GM21619 (cell line): ENCODE measurements around the gene PBXIP1.
A peak's percentile ranks its signal among the peaks of the same experiment; 100 is the strongest.
"Not testable (repeated sequence)": the region's sequence is repeated elsewhere in the genome, so short reads cannot be mapped to it uniquely, and the experiment has no call there.

Source experiments
- ATAC-seq: cut with Tn5 transposase; IDR thresholded peaks from one replicate; pipeline ENCODE4 v1.9.1; 2021; ENCODE audit not compliant: unreplicated experiment

The PBXIP1 gene

DNA sequence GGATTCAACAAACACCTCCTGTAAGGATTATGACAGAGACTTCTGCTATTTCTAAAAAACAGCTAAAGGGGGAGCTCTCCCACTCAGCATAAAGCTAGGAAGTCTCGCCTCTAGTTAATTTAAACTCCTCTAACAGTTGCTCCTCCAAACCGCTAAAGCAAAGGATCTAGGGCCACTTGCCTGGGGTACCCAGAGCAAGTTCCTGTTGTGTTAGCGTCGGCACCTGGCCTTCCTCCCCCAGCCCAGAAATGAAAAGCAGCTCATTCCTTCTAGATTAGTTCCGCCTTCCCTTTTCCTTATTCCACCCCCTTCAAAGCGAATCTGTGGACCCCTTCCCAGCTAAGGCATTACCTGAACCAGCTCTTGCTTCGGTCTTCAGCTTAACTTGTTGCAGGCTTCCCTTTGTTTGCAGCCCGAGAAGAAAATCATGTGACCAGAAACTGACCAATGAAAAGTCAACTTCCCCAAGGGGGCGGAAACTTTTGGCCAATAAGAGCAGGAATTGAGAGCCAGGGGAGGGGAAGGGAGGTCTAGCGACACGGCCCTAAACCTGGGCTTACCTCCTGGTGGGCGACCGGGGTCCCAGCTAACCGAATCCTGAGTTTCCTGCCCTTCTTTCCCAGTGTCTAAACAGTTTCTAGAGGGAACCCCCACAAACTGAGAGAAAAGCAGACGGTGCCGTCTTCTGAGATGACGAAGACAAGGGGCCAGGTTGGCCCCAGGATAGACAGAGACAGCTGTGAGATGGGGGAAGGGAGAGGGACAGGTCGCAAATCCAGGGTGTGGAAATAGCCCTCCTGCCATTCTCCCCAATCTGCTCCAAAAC, at the start of gene PBXIP1:
PBXIP1 (minus strand) TSS at position 382 of the 826 bp plus-strand sequence. CDS start 2,378 bp downstream, outside the sequence.
- ATAC-seq: peak; percentile 52

GRCh38 chr1:155005076-155006011, 49.4 kb upstream of the PBXIP1 start:
- ATAC-seq: no peak

GRCh38 chr1:155004352-155005075, 48.6 kb upstream of the PBXIP1 start:
- no peak for ATAC-seq

GRCh38 chr1:155003766-155004351, 48.0 kb upstream of the PBXIP1 start:
- ATAC-seq: no peak

GRCh38 chr1:155003227-155003765, 47.4 kb upstream of the PBXIP1 start:
- no peak for ATAC-seq

DNA sequence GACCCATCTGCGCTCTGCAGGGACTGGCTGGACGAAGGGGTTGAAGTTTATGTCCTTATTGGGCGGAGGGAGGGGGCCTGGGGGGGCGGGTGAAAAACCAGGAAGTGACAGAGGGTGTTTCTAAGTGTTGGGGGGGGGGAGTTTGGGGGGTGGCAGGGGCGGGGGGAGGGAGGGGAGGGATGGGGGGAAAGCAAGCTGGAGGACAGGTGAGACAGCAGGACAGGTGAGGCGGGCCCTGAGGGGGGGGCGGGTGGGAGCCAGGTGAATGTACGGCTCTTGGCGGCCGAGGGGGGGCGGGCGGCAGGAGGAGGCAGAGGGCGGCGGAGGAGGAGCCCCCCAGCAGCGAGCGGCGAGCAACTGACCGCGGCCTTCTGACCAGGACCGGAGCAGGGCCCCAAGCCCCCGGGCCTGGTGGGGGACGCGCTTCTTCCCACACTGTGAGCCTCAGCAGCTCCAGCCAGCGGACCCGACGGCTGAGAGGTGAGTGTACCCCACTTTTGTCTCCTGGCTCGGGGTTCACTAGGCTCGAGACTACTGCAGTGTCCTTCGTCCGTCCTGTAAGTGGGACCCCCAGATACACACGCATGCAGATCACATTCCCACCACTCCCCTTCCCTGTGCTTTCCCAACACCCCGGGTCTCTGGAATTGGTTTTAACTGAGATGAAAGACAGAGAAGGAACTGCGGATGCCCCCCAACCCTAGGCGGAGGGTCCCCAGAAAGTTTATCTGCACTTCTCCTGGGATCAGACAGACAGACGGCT, 46.7 kb upstream of the PBXIP1 start, which contains the start of gene ZBTB7B:
ZBTB7B (plus strand) TSS at position 339 of the 763 bp plus-strand sequence. CDS start 11,859 bp downstream, outside the sequence.
- ATAC-seq: no peak

DNA sequence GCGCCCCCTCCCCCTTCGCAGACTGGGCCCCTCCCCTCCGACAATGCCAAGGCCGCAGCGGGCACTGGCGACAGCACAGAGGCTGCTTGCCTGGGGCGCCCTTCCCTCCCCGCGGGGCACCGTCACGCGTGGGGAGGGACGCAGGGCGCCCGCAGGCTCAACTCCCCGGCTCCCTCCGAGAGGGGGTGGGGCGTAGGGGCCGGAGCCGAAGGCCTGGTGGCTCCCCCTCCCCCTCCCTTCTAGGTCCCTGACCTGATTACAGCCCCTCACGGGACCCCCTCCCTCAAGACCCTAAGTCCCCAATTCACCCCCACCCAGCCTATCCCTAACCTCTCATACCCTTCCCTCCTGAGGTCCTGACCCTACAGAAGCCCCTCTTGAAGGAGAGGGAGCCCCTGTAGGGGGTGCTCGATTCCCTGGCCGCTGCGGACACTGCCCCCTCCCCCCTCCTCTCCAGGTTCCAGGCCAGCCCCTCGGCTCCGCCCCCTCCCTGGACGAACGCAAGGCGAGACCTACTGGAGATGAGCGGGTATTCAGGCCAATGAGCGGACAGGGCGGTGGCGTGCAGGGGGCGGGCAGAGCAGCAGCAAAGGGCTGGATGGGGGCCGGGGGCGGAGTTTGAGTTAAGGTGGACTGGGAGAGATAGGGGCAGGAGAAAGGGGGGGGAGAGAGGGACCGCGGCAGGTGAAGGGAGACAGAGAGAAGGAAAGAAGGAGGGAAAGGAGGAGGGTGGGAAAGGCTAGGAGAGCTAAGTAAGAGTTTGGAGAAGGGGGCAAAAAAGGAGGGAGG, 46.0 kb upstream of the PBXIP1 start:
- peak; percentile 44 for ATAC-seq

GRCh38 chr1:155001425-155001674, 45.5 kb upstream of the PBXIP1 start:
- no peak for ATAC-seq

GRCh38 chr1:155000726-155001424, 45.0 kb upstream of the PBXIP1 start:
- peak; percentile 36 for ATAC-seq

- ATAC-seq: no peak
These were observed 44.5 kb upstream of the PBXIP1 start for GRCh38 chr1:155000411-155000725.

- ATAC-seq: no peak
These were observed 43.9 kb upstream of the PBXIP1 start for GRCh38 chr1:154999571-155000410.

GRCh38 chr1:154998818-154999570, 43.1 kb upstream of the PBXIP1 start:
- ATAC-seq: no peak

DNA sequence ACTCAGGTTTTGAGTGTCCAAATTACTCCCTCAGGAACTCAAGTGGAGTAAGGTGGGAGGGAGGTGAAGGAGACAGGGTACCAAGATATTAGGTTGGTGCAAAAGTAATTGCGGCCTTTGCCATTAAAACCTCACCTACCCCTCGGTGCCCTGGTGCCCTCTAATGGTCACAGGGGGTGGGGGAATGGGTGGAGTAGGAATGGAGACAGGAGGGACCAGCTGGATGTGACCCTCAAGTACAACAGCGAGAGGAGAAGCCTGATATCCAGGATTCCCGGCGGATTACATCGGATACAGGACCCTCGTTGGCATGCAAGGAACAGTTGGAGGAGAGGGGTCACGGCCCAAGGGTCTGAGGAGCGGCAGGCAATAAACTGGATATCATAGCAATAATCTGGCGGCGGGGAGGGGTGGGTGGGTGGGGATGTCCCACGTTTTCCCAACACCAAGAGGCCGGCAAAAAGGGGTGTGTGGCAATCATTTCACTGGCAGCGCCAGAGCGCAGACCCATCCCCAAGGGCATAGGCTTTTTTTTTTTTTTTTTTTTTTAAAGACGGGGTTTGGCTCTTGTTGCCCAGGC, 42.4 kb upstream of the PBXIP1 start:
- no peak for ATAC-seq

DNA sequence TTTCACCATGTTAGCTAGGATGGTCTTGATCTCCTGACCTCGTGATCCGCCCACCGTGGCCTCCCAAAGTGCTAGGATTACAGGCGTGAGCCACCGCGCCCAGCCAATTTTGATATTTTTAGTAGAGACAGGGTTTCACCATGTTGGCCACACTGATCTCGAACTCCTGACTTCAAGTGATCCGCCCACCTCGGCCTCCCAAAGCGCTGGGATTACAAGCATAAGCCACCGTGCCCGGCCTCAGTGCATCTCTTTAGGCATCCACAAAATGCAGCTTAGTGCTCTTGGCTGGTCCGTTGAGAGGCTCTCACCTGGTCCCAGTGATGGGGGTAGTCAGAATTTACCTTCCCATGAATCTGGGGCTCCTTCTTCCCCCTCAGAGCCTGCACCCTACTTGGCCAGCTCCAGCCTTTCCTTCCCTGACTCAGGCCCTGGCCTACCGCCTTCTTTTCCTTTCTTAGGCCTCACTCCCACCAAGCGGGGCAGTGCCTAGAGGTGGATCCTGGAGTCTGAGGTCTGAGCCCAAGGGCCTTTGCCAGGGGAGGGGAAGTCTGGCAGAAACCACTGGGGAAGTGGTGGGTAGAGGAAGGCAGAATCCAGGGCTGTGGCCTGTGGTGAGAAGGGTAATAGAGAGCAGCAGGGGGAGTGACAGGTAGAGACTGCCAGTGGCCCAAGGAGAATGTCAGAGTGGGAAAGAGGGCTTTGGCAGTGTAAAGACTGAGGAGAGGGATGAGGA, 41.2 kb upstream of the PBXIP1 start:
- no peak for ATAC-seq

DNA sequence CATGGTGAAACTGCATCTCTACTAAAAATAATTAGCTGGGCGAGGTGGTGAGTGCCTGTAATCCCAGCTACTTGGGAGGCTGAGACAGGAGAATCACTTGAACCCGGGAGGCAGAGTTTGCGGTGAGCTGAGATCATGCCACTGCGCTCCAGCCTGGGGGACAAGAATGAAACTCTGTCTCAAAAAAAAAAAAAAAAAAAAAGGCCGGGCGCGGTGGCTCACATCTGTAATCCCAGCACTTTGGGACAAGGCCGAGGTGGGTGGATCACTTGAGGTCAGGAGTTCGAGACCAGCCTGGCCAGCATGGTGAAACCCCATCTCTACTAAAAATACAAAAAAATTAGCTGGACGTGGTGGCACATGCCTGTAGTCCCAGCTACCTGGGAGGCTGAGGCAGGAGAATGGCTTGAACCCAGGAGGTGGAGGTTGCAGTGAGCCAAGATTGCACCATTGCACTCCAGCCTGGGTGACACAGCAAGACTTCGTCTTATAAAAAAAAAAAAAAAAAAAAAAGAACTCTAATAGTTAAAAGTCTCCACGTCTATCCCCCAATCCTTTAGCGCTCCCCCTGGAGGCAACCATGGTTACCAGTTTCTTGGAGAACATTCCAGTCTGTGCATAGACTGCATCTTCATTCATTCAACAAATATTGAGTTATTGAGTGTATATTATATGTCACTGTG, 39.5 kb upstream of the PBXIP1 start:
- not testable (repeated sequence) for ATAC-seq
